Keratinocyte (primary cell): ENCODE measurements around the gene SMYD5. TPM values are rescaled to one million over a fixed set of nuclear protein-coding genes. Genes with fewer than 3 reads are reported as not detected.

Source experiments
- DNase-seq: peaks from one replicate; pipeline ENCODE4 v3.0.0-alpha.2; 2011; ENCODE audit warnings: low read depth, missing footprints, low spot score
- FAIRE-seq: peaks from 2 replicates; lab custom pipeline; 2011; peaks lifted over from hg19 to GRCh38; lab: Jason Lieb, UNC
- H2AFZ ChIP-seq: 2 replicates; pipeline ENCODE4 v1.6.0; 2012; ENCODE audit warnings: low read length, control low read depth, inconsistent platforms; ENCODE audit not compliant: control insufficient read depth
- H3K27ac ChIP-seq: 2 replicates; pipeline ENCODE4 v1.5.1; 2011; ENCODE audit warnings: low read length; ENCODE audit not compliant: control insufficient read depth, insufficient read depth
- H3K27me3 ChIP-seq: 3 replicates; pipeline ENCODE4 v1.6.0; 2011; ENCODE audit warnings: low read length; ENCODE audit not compliant: control insufficient read depth, insufficient read depth; ENCODE audit errors: extremely low read depth
- H3K36me3 ChIP-seq, 2 experiments: 2 replicates in 1 of 2; 3 replicates in 1 of 2; pipeline ENCODE4 v1.5.1; 2011; ENCODE audit warnings: low read length in 2 of 2, mild to moderate bottlenecking in 1 of 2; ENCODE audit not compliant: control insufficient read depth in 2 of 2, insufficient read depth in 2 of 2; ENCODE audit errors: extremely low read depth in 1 of 2
- H3K4me1 ChIP-seq: 3 replicates; pipeline ENCODE4 v1.5.1; 2011; ENCODE audit warnings: low read length; ENCODE audit not compliant: control insufficient read depth, insufficient read depth; ENCODE audit errors: extremely low read depth
- H3K4me2 ChIP-seq: 3 replicates; pipeline ENCODE4 v1.6.0; 2011; ENCODE audit warnings: low read depth, low read length; ENCODE audit not compliant: control insufficient read depth, insufficient read depth; ENCODE audit errors: extremely low read depth
- H3K4me3 ChIP-seq, 3 experiments: fragments of 200-600 bp in 1 of 3; sonication (generic) in 1 of 3; 2 replicates in 2 of 3; 3 replicates in 1 of 3; pipeline ENCODE4 v1.5.1; 2011 to 2016; ENCODE audit warnings: low read length in 3 of 3, mild to moderate bottlenecking in 3 of 3, control low read depth in 2 of 3, inconsistent platforms in 1 of 3, low read depth in 1 of 3, mixed read lengths in 1 of 3, mixed run types in 1 of 3, moderate library complexity in 1 of 3; ENCODE audit not compliant: control insufficient read depth in 2 of 3, insufficient read depth in 2 of 3; ENCODE audit errors: extremely low read depth in 1 of 3
- H3K79me2 ChIP-seq: 2 replicates; pipeline ENCODE4 v1.6.0; 2012; ENCODE audit warnings: low read length; ENCODE audit not compliant: control insufficient read depth, insufficient read depth
- H3K9ac ChIP-seq: 3 replicates; pipeline ENCODE4 v1.6.0; 2011; ENCODE audit warnings: low read length; ENCODE audit not compliant: control insufficient read depth, insufficient read depth; ENCODE audit errors: extremely low read depth
- H3K9me1 ChIP-seq: 3 replicates; pipeline ENCODE4 v1.6.0; 2011; ENCODE audit warnings: low read length; ENCODE audit not compliant: control insufficient read depth, insufficient read depth; ENCODE audit errors: extremely low read depth
- H3K9me3 ChIP-seq: 2 replicates; pipeline ENCODE4 v1.5.1; 2012; ENCODE audit warnings: low read depth, low read length; ENCODE audit not compliant: control insufficient read depth
- H4K20me1 ChIP-seq: 3 replicates; pipeline ENCODE4 v1.6.0; 2011; ENCODE audit warnings: low read length; ENCODE audit not compliant: control insufficient read depth, insufficient read depth; ENCODE audit errors: extremely low read depth
- CTCF ChIP-seq, 3 experiments: IDR thresholded peaks in 1 of 3; conservative IDR thresholded peaks in 1 of 3; optimal IDR thresholded peaks in 1 of 3; 2 replicates in 2 of 3; 3 replicates in 1 of 3; pipeline versions ENCODE3 to v1.5.1; 2011; ENCODE audit warnings: low read length in 3 of 3, mild to moderate bottlenecking in 3 of 3, moderate library complexity in 2 of 3, control low read depth in 1 of 3, inconsistent platforms in 1 of 3; ENCODE audit not compliant: insufficient read depth in 2 of 3; ENCODE audit errors: extremely low read depth in 1 of 3
- EZH2 ChIP-seq: IDR thresholded peaks from one replicate; pipeline ENCODE4 v1.6.1; 2012; ENCODE audit warnings: inconsistent platforms, mild to moderate bottlenecking, low read length, moderate library complexity
- dilution Hi-C: fragments of 300-500 bp; cut with MboI; formaldehyde crosslinking; loops from one replicate; pipeline ENCODE4 v1.7.0; 2020; ENCODE audit warnings: low sequenced_read_pairs; ENCODE audit not compliant: extremely low pct_ligation_motif_present
- polyA plus RNA-seq, 5 experiments: library from polyadenylated mRNA; depleted of rRNA in 3 of 5; stranded (reverse) in 3 of 5; stranded (forward) in 1 of 5; unstranded in 1 of 5; fragments of >200 nt; gene quantifications; 1 replicate in 1 of 5; 2 replicates in 3 of 5; 3 replicates in 1 of 5; pipeline versions ENCODE4 v1.2.1 to v1.2.3, GENCODE V29; 2011 to 2012; ENCODE audit warnings: missing spikeins in 2 of 5, low read depth in 1 of 5, low replicate concordance in 1 of 5

Gene SMYD5
- polyA plus RNA-seq, 1 donor (not counting 4 experiments of a cell fraction or from before 2014, with no cell fraction given): 18.6 TPM

DNA sequence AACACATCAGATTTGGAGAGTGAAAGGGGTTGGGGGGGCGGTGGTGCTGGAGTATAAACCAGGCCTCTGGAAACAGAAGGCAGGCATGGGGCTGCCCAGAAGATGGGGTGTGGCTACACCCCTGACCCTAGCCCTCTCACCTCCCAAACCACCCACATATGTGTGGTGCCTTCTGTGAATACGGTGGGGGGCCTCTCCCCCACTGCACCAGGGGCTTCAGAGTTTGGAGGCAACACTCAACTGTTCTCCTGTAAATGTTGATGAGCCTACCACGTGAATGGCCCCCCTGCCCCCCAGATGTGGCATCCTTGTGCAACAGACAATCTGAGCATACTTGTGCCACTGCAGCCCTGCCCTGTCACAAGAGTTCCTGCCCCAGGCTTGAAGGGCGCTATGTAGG lies 50.7 kb downstream of the SMYD5 start:
- Histone ChIP-seq H3K79me2 (no peaks in the 10 kb centered on the region), H3K9me3 (no peaks in the 10 kb centered on the region), H3K27ac (no peak overlapping the region), H3K4me2 (no peak overlapping the region), H3K36me3 (peaks cover 0 to 6% of the 10 kb centered on the region in 2 experiments), H2AFZ (no peak overlapping the region), H3K4me1 (peaks cover 6% of the 10 kb centered on the region), H4K20me1 (no peaks in the 10 kb centered on the region), H3K4me3 (no peak overlapping the region), H3K27me3 (no peaks in the 10 kb centered on the region), H3K9me1 (no peaks in the 10 kb centered on the region), H3K9ac (no peak overlapping the region)
- dilution Hi-C loops: no loop called here
- FAIRE-seq (no peak), DNase-seq (no peak)
- TF ChIP-seq EZH2: no peak
- no peak for TF ChIP-seq CTCF (optimal IDR thresholded peaks at IDR 0.05 in 1 of 3, IDR thresholded peaks at IDR 0.05 in 1 of 3, conservative IDR thresholded peaks at IDR 0.05 in 1 of 3; ENCODE audit: extremely low read depth in 1 of 3, insufficient read depth in 2 of 3, low read length in 3 of 3)

DNA sequence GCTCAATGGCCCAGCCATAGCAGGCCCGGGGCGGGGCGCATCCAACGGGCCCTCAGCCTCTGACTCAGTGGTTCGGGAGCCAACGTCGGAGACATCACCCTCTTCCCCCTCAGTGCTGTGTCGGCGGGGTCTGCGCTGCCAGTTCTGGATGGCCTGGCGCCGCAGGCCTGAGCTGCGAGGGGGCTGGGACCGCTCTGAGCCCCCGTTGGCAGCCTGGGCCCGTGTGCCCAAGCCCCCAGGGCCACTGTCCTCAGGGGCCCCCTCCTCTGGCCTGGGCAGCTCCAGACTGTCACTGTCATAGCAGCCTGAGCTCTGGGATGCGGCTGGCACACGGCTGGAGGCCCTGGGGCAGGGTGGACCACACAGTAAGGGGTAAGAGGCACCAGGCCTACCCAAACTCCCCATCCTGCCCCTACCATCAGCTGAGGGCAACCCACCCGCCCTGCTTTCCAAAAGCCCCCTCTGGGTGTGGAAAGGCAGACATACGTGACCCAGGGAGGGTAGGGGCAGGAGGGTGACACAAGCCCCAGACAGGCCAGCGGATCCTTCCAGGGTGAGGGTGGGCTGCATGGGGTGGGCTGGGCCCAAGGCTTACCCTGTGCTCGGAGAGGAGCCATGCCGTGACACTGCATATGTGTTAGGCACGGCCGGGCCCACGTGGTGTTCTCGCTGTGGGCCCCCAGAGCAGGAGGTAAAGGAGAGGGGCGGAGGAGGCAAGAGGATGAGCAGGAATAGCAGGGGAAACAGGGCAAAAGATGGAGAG lies 51.4 kb downstream of the SMYD5 start:
- H3K27me3 ChIP-seq: no peaks in the 10 kb centered on the region

More for the DNA sequence above, 51.4 kb downstream of the SMYD5 start:
- H3K36me3 ChIP-seq: peaks cover 0 to 6% of the 10 kb centered on the region in 2 experiments
- FAIRE-seq: no peak
- no peak overlapping the region for H2AFZ ChIP-seq
- H4K20me1 ChIP-seq: no peaks in the 10 kb centered on the region
- no peaks in the 10 kb centered on the region for H3K9me3 ChIP-seq
- TF ChIP-seq EZH2 (no peak), CTCF (optimal IDR thresholded peaks at IDR 0.05 in 1 of 3, IDR thresholded peaks at IDR 0.05 in 1 of 3, conservative IDR thresholded peaks at IDR 0.05 in 1 of 3; ENCODE audit: extremely low read depth in 1 of 3, insufficient read depth in 2 of 3, low read length in 3 of 3) (no peak)
- H3K4me2 ChIP-seq: no peak overlapping the region
- peaks cover 7% of the 10 kb centered on the region for H3K4me1 ChIP-seq
- H3K4me3 ChIP-seq: no peak overlapping the region
- no peak overlapping the region for H3K9ac ChIP-seq
- no peaks in the 10 kb centered on the region for H3K79me2 ChIP-seq
- no peaks in the 10 kb centered on the region for H3K9me1 ChIP-seq
- no peak for DNase-seq
- dilution Hi-C loops: no loop called here
- H3K27ac ChIP-seq: no peak overlapping the region
